Neural cell (in vitro differentiated cells): ENCODE data around the gene TLR7. TPM values are rescaled to one million over a fixed set of nuclear protein-coding genes. Genes with fewer than 3 reads are reported as not detected.
A peak's percentile ranks its signal among the peaks of the same experiment; 100 is the strongest.

ENCODE experiments used
- H2AFZ ChIP-seq: fragments of 200-600, 300-800 bp; sonication (generic), shearing (Covaris generic); 2 replicates; pipeline ENCODE4 v1.6.0; 2014; ENCODE audit warnings: low read depth, mild to moderate bottlenecking, antibody characterized with exemption, low read length, moderate library complexity
- H3F3A ChIP-seq: fragments of 200-600 bp; shearing (Covaris generic); 2 replicates; pipeline ENCODE4 v1.6.1; 2016; ENCODE audit warnings: mild to moderate bottlenecking, moderate library complexity, mixed read lengths, antibody characterized with exemption, low read length; ENCODE audit not compliant: insufficient read depth, poor library complexity, severe bottlenecking
- H3K27ac ChIP-seq: fragments of 200-600, 300-800 bp; sonication (generic), shearing (Covaris generic); 2 replicates; pipeline ENCODE4 v1.5.1; 2014; ENCODE audit warnings: mild to moderate bottlenecking, low read length, moderate library complexity
- H3K27me3 ChIP-seq: fragments of 300-800, 200-600 bp; sonication (generic), shearing (Covaris generic); 2 replicates; pipeline ENCODE4 v1.6.0; 2014; ENCODE audit warnings: mild to moderate bottlenecking, low read depth, low read length, moderate library complexity; ENCODE audit not compliant: insufficient read depth
- H3K36me3 ChIP-seq: fragments of 300-800, 200-600 bp; sonication (generic), shearing (Covaris generic); 2 replicates; pipeline ENCODE4 v1.5.1; 2014; ENCODE audit warnings: mild to moderate bottlenecking, antibody characterized with exemption, low read length, moderate library complexity; ENCODE audit not compliant: insufficient read depth
- H3K4me2 ChIP-seq: fragments of 300-800, 200-600 bp; sonication (generic), shearing (Covaris generic); 2 replicates; pipeline ENCODE4 v1.6.0; 2014; ENCODE audit warnings: mild to moderate bottlenecking, low read length
- H3K4me3 ChIP-seq: fragments of 300-800, 200-600 bp; sonication (generic), shearing (Covaris generic); 2 replicates; pipeline ENCODE4 v1.5.1; 2014; ENCODE audit warnings: mild to moderate bottlenecking, low read length, moderate library complexity
- H3K79me2 ChIP-seq: fragments of 200-600 bp; shearing (Covaris generic); replicated peaks from 2 replicates; pipeline ENCODE4 v1.6.0; 2014; ENCODE audit warnings: mild to moderate bottlenecking, low read length, moderate library complexity; ENCODE audit not compliant: insufficient read depth
- H3K9ac ChIP-seq: fragments of 300-800, 200-600 bp; sonication (generic), shearing (Covaris generic); 2 replicates; pipeline ENCODE4 v1.6.1; 2016; ENCODE audit warnings: mild to moderate bottlenecking, low read length, mixed read lengths
- H3K9me2 ChIP-seq: fragments of 200-600 bp; shearing (Covaris generic); 2 replicates; pipeline ENCODE4 v1.6.1; 2016; ENCODE audit warnings: mild to moderate bottlenecking, low read length, mixed read lengths; ENCODE audit not compliant: insufficient read depth
- H3K9me3 ChIP-seq: fragments of 200-600, 300-800 bp; sonication (generic), shearing (Covaris generic); 2 replicates; pipeline ENCODE4 v1.6.1; 2016; ENCODE audit warnings: mild to moderate bottlenecking, mixed run types, low read length, moderate library complexity, mixed read lengths
- H4K20me1 ChIP-seq: fragments of 200-600 bp; shearing (Covaris generic); 2 replicates; pipeline ENCODE4 v1.6.1; 2016; ENCODE audit warnings: mild to moderate bottlenecking, mixed run types; ENCODE audit not compliant: insufficient read depth
- CTCF ChIP-seq: fragments of 450-650 bp; IDR thresholded peaks from 2 replicates; pipeline ENCODE4 v1.5.1; 2014; ENCODE audit warnings: antibody characterized with exemption, mild to moderate bottlenecking, moderate library complexity; ENCODE audit not compliant: poor library complexity, severe bottlenecking
- EP300 ChIP-seq: fragments of 450-650 bp; conservative IDR thresholded peaks from 2 replicates; pipeline ENCODE4 v1.6.1; 2014; ENCODE audit warnings: antibody characterized with exemption, mild to moderate bottlenecking, moderate library complexity; ENCODE audit not compliant: poor library complexity, severe bottlenecking
- EZH2 ChIP-seq: fragments of 200-600, 300-800 bp; shearing (Covaris generic), sonication (generic); IDR thresholded peaks from 2 replicates; pipeline ENCODE4 v1.6.1; 2014; ENCODE audit warnings: antibody characterized with exemption, low read length, borderline replicate concordance, mild to moderate bottlenecking; ENCODE audit not compliant: insufficient read depth, poor library complexity, severe bottlenecking
- MXI1 ChIP-seq: fragments of 450-650 bp; conservative IDR thresholded peaks from 2 replicates; pipeline ENCODE4 v1.6.1; 2014; ENCODE audit warnings: antibody characterized with exemption, mild to moderate bottlenecking; ENCODE audit not compliant: poor library complexity, severe bottlenecking
- POLR2AphosphoS5 ChIP-seq: IDR thresholded peaks from 2 replicates; pipeline ENCODE4 v1.6.1; 2012
- RAD21 ChIP-seq: fragments of 450-650 bp; conservative IDR thresholded peaks from 2 replicates; pipeline ENCODE4 v1.6.1; 2014; ENCODE audit warnings: antibody characterized with exemption, mild to moderate bottlenecking, moderate library complexity
- REST ChIP-seq: IDR thresholded peaks from 2 replicates; pipeline ENCODE4 v1.6.1; 2012; ENCODE audit warnings: borderline replicate concordance
- SMC3 ChIP-seq: fragments of 450-650 bp; conservative IDR thresholded peaks from 2 replicates; pipeline ENCODE4 v1.6.1; 2014; ENCODE audit warnings: antibody characterized with exemption, mild to moderate bottlenecking, moderate library complexity; ENCODE audit not compliant: poor library complexity
- TAF1 ChIP-seq: IDR thresholded peaks from 2 replicates; pipeline ENCODE4 v1.6.1; 2012; ENCODE audit warnings: low read depth
- polyA plus RNA-seq: library from polyadenylated mRNA; depleted of rRNA; stranded (reverse); fragments of >200 nt; gene quantifications from 2 replicates; pipeline ENCODE4 v1.2.3, GENCODE V29; 2014

TLR7 gene
- polyA plus RNA-seq, 1 donor from 2014 or later, result not detected

- H2AFZ ChIP-seq, result no peak overlapping the region
- H3K27me3 ChIP-seq, result no peaks in the 10 kb centered on the region
- no peaks in the 10 kb centered on the region for H3K9me3 ChIP-seq
- H3K36me3 ChIP-seq, result no peaks in the 10 kb centered on the region
- no peak overlapping the region for H3K9ac ChIP-seq
- no peak for TF ChIP-seq POLR2AphosphoS5
- no peak for TF ChIP-seq EP300
- no peak for TF ChIP-seq REST
- no peak for TF ChIP-seq RAD21
- no peak for TF ChIP-seq CTCF
- TF ChIP-seq TAF1, result no peak
- TF ChIP-seq EZH2, result no peak
- no peak for TF ChIP-seq SMC3
- TF ChIP-seq MXI1, result no peak
- H3K79me2 ChIP-seq, result no peaks in the 10 kb centered on the region
- H4K20me1 ChIP-seq, result no peaks in the 10 kb centered on the region
- no peak overlapping the region for H3K27ac ChIP-seq
- no peak overlapping the region for H3K4me3 ChIP-seq
- no peaks in the 10 kb centered on the region for H3K9me2 ChIP-seq
- no peaks in the 10 kb centered on the region for H3F3A ChIP-seq
- H3K4me2 ChIP-seq, result no peak overlapping the region
Measured at GRCh38 chrX:12899506-12899905, 32.6 kb downstream of the TLR7 start.

DNA sequence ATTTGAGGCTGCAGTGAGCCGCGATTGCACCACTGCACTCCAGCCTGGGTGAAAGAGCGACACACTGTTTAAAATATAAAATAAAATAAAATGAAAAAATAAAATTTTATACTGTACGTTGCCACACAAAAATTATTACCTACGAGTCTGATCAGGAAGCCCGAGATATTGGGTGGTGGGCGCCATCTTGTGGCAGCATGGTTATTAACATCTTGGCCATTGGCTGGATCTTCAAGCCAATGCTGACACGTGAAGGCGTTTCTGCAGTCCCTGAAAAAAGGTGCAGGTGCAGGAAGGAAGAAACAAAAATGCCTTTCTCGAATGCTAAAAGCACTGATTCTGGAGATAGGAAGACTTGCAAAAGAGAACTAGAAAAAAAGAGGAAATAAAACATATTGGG lies 34.6 kb downstream of the TLR7 start:
- Histone ChIP-seq H3K9ac (no peak overlapping the region), H2AFZ (no peak overlapping the region), H3K9me3 (no peaks in the 10 kb centered on the region), H4K20me1 (no peaks in the 10 kb centered on the region), H3K4me3 (no peak overlapping the region), H3K27ac (no peak overlapping the region), H3F3A (no peaks in the 10 kb centered on the region), H3K27me3 (no peaks in the 10 kb centered on the region), H3K4me2 (no peak overlapping the region), H3K36me3 (no peaks in the 10 kb centered on the region), H3K9me2 (no peaks in the 10 kb centered on the region), H3K79me2 (no peaks in the 10 kb centered on the region)
- TF ChIP-seq TAF1 (no peak), EZH2 (no peak), RAD21 (peak; percentile 56), SMC3 (peak; percentile 47), REST (no peak), CTCF (peak; percentile 58), POLR2AphosphoS5 (no peak), MXI1 (no peak), EP300 (no peak)
